Measurements from ENCODE around the gene SGK2. TPM values are rescaled to one million over a fixed set of nuclear protein-coding genes. Genes with fewer than 3 reads are reported as not detected.

Gene SGK2
- total RNA-seq, 1 experiment from 2014 or later = 0.13 TPM

- POLR2A ChIA-PET (ENCODE audit: low non-redundant PET) = no interaction called here
- BruUV-seq (replicated peaks) = no TSS peak
- Histone ChIP-seq H3K27me3 (replicated peaks; ENCODE audit: insufficient read depth, low read depth, low read length, poor library complexity) (no peaks in the 10 kb centered on the region), H3K4me1 (ENCODE audit: insufficient read depth, low read length, poor library complexity, severe bottlenecking) (no peaks in the 10 kb centered on the region), H3K9me3 (ENCODE audit: low read depth, low read length, poor library complexity, severe bottlenecking) (no peaks in the 10 kb centered on the region), H3K36me3 (ENCODE audit: insufficient read depth, low read length, poor library complexity, severe bottlenecking) (no peaks in the 10 kb centered on the region), H3K4me3 (ENCODE audit: low read depth, low read length, poor library complexity, severe bottlenecking) (no peak overlapping the region), H3K27ac (ENCODE audit: low read depth, low read length, poor library complexity, severe bottlenecking) (no peak overlapping the region)
- DNase-seq (ENCODE audit: low spot score) = no peak
- CTCF ChIA-PET = no interaction called here
- intact Hi-C loops (cut with micrococcal nuclease; ENCODE audit: unreplicated experiment) = no loop called here
- no peak for TF ChIP-seq EZH2 (IDR thresholded peaks at IDR 0.05; ENCODE audit: borderline replicate concordance, low read depth, low read length, poor library complexity, severe bottlenecking)
- TF ChIP-seq CTCF (conservative IDR thresholded peaks at IDR 0.05; ENCODE audit: low read depth, low read length) = no peak
Observed at GRCh38 chr20:43528258-43528875, 30.5 kb upstream of the SGK2 start.

GRCh38 chr20:43529051-43529450 lies 29.8 kb upstream of the SGK2 start:
- DNase-seq (ENCODE audit: low spot score) = no peak
- BruUV-seq (replicated peaks) = no TSS peak
- TF ChIP-seq EZH2 (IDR thresholded peaks at IDR 0.05; ENCODE audit: borderline replicate concordance, low read depth, low read length, poor library complexity, severe bottlenecking) (no peak), CTCF (conservative IDR thresholded peaks at IDR 0.05; ENCODE audit: low read depth, low read length) (no peak)
- Histone ChIP-seq H3K4me3 (ENCODE audit: low read depth, low read length, poor library complexity, severe bottlenecking) (no peak overlapping the region), H3K27ac (ENCODE audit: low read depth, low read length, poor library complexity, severe bottlenecking) (no peak overlapping the region), H3K27me3 (replicated peaks; ENCODE audit: insufficient read depth, low read depth, low read length, poor library complexity) (no peaks in the 10 kb centered on the region), H3K36me3 (ENCODE audit: insufficient read depth, low read length, poor library complexity, severe bottlenecking) (no peaks in the 10 kb centered on the region), H3K9me3 (ENCODE audit: low read depth, low read length, poor library complexity, severe bottlenecking) (no peaks in the 10 kb centered on the region), H3K4me1 (ENCODE audit: insufficient read depth, low read length, poor library complexity, severe bottlenecking) (no peaks in the 10 kb centered on the region)
- CTCF ChIA-PET = interaction anchor here (1.4 kb wide), 1 partner anchor 9 kb away, joined by 4 read pairs; no protein-coding TSS in a partner anchor
- intact Hi-C loops (cut with micrococcal nuclease; ENCODE audit: unreplicated experiment) = no loop called here
- POLR2A ChIA-PET (ENCODE audit: low non-redundant PET) = no interaction called here

- BruUV-seq (replicated peaks) = no TSS peak
- POLR2A ChIA-PET (ENCODE audit: low non-redundant PET) = no interaction called here
Observed at GRCh38 chr20:43529457-43530153, 29.2 kb upstream of the SGK2 start.

More at GRCh38 chr20:43529457-43530153, 29.2 kb upstream of the SGK2 start:
- DNase-seq (ENCODE audit: low spot score) = no peak
- TF ChIP-seq CTCF (conservative IDR thresholded peaks at IDR 0.05; ENCODE audit: low read depth, low read length) (no peak), EZH2 (IDR thresholded peaks at IDR 0.05; ENCODE audit: borderline replicate concordance, low read depth, low read length, poor library complexity, severe bottlenecking) (no peak)
- Histone ChIP-seq H3K27ac (ENCODE audit: low read depth, low read length, poor library complexity, severe bottlenecking) (no peak overlapping the region), H3K27me3 (replicated peaks; ENCODE audit: insufficient read depth, low read depth, low read length, poor library complexity) (no peaks in the 10 kb centered on the region), H3K36me3 (ENCODE audit: insufficient read depth, low read length, poor library complexity, severe bottlenecking) (no peaks in the 10 kb centered on the region), H3K4me1 (ENCODE audit: insufficient read depth, low read length, poor library complexity, severe bottlenecking) (no peaks in the 10 kb centered on the region), H3K9me3 (ENCODE audit: low read depth, low read length, poor library complexity, severe bottlenecking) (no peaks in the 10 kb centered on the region), H3K4me3 (ENCODE audit: low read depth, low read length, poor library complexity, severe bottlenecking) (no peak overlapping the region)
- intact Hi-C loops (cut with micrococcal nuclease; ENCODE audit: unreplicated experiment) = loop anchor here (10.0 kb wide), 1 partner anchor 155 kb away; no protein-coding TSS in a partner anchor
- CTCF ChIA-PET = interaction anchor here (1.4 kb wide), 1 partner anchor 9 kb away, joined by 4 read pairs; no protein-coding TSS in a partner anchor
